GM12878 (cell line): Measurements from ENCODE around the gene TSPAN12. TPM values are rescaled to one million over a fixed set of nuclear protein-coding genes. Genes with fewer than 3 reads are reported as not detected.

ENCODE experiments used
- ATAC-seq: fragments of 200-7000 bp; cut with Tn5 transposase; 3 replicates; pipeline ENCODE4 v1.9.1; 2020; ENCODE audit warnings: mild to moderate bottlenecking, moderate library complexity
- BruUV-seq: library from RNA; stranded (reverse); fragments of 400-500 nt; replicated peaks from 2 replicates; lab custom pipeline; 2021; lab: Mats Ljungman, UMichigan
- CTCF ChIA-PET: fragments of 300-600 bp; sonication (Branson Sonifier 250); formaldehyde crosslinking; extraction: SDS; loops from one replicate; lab custom pipeline; 2021; ENCODE audit warnings: inconsistent platforms; lab: Yijun Ruan, JAX
- POLR2A ChIA-PET: fragments of 350-600 bp; formaldehyde crosslinking; extraction: SDS; loops from one replicate; lab custom pipeline; 2021; ENCODE audit warnings: inconsistent platforms; lab: Charles Lee
- RAD21 ChIA-PET: fragments of 300-600 bp; sonication (Branson Sonifier 250); formaldehyde crosslinking; loops from one replicate; lab custom pipeline; 2023; ENCODE audit warnings: antibody characterized with exemption; ENCODE audit not compliant: unreplicated experiment; lab: Charles Lee
- SMC1A ChIA-PET: fragments of 300-600 bp; sonication (Branson Sonifier 250); formaldehyde crosslinking; loops from one replicate; lab custom pipeline; 2023; ENCODE audit not compliant: unreplicated experiment, uncharacterized antibody; lab: Charles Lee
- DNase-seq: peaks from one replicate; pipeline ENCODE4 v3.0.0-alpha.2; 2011; ENCODE audit warnings: low read depth, low spot score
- FAIRE-seq: peaks from 3 replicates; lab custom pipeline; 2011; peaks lifted over from hg19 to GRCh38; lab: Jason Lieb, UNC
- H2AFZ ChIP-seq: 2 replicates; pipeline ENCODE4 v1.6.0; 2011; ENCODE audit warnings: low read depth, low read length, control low read depth; ENCODE audit not compliant: control insufficient read depth
- H3K27ac ChIP-seq: 2 replicates; pipeline ENCODE4 v1.5.1; 2011; ENCODE audit warnings: control low read depth; ENCODE audit not compliant: control insufficient read depth, insufficient read depth
- H3K27me3 ChIP-seq, 2 experiments: replicated peaks in 1 of 2; 2 replicates each; pipeline versions ENCODE4 v1.6.0 to v1.6.1; 2011; ENCODE audit warnings: low read length in 1 of 2; ENCODE audit not compliant: control insufficient read depth in 2 of 2, insufficient read depth in 2 of 2
- H3K36me3 ChIP-seq, 2 experiments: 2 replicates each; pipeline ENCODE4 v1.5.1; 2011; ENCODE audit warnings: low read length in 1 of 2; ENCODE audit not compliant: control insufficient read depth in 2 of 2, insufficient read depth in 2 of 2
- H3K4me1 ChIP-seq: 2 replicates; pipeline ENCODE4 v1.6.1; 2011; ENCODE audit warnings: mild to moderate bottlenecking, low read length, moderate library complexity, mixed read lengths; ENCODE audit not compliant: control insufficient read depth, insufficient read depth
- H3K4me2 ChIP-seq: 2 replicates; pipeline ENCODE4 v1.6.0; 2011; ENCODE audit warnings: control low read depth; ENCODE audit not compliant: control insufficient read depth, insufficient read depth
- H3K4me3 ChIP-seq: fragments of 200-600 bp; sonication (generic); 2 replicates; pipeline ENCODE4 v1.5.1; 2016
- H3K79me2 ChIP-seq: 2 replicates; pipeline ENCODE4 v1.6.0; 2011; ENCODE audit warnings: low read length; ENCODE audit not compliant: control insufficient read depth, insufficient read depth
- H3K9ac ChIP-seq: 2 replicates; pipeline ENCODE4 v1.8.0; 2011; ENCODE audit warnings: low read length, control low read depth, mixed read lengths; ENCODE audit not compliant: control insufficient read depth, insufficient read depth
- H3K9me3 ChIP-seq: replicated peaks from 3 replicates; pipeline ENCODE4 v1.5.1; 2011; ENCODE audit warnings: mild to moderate bottlenecking, low read length; ENCODE audit not compliant: control insufficient read depth, insufficient read depth
- H4K20me1 ChIP-seq: 2 replicates; pipeline ENCODE4 v1.6.0; 2011; ENCODE audit not compliant: control insufficient read depth, insufficient read depth
- EZH2 ChIP-seq: IDR thresholded peaks from 2 replicates; pipeline ENCODE4 v1.6.1; 2012; ENCODE audit warnings: low read depth, mild to moderate bottlenecking, control low read depth, inconsistent platforms, low read length, borderline replicate concordance; ENCODE audit not compliant: control insufficient read depth
- GATAD2B ChIP-seq: fragments of 450-650 bp; conservative IDR thresholded peaks from 2 replicates; pipeline ENCODE4 v1.6.1; 2017; ENCODE audit warnings: low read depth, mild to moderate bottlenecking, moderate library complexity
- HDAC6 ChIP-seq: fragments of 200-600 bp; sonication (generic); IDR thresholded peaks from one replicate; pipeline ENCODE4 v1.8.0; 2017; ENCODE audit warnings: antibody characterized with exemption; ENCODE audit not compliant: unreplicated experiment
- MXI1 ChIP-seq: fragments of 150-350 bp; IDR thresholded peaks from 2 replicates; pipeline ENCODE4 v1.6.1; 2011; ENCODE audit warnings: low read depth, mild to moderate bottlenecking, inconsistent platforms, low read length, improper control_type of control experiment
- NR2F1 ChIP-seq: fragments of 450-650 bp; conservative IDR thresholded peaks from 2 replicates; pipeline ENCODE4 v1.6.1; 2017; ENCODE audit warnings: mild to moderate bottlenecking
- PAX5 ChIP-seq: IDR thresholded peaks from 2 replicates; pipeline ENCODE4 v1.6.1; 2011; ENCODE audit warnings: low read depth, low read length, borderline replicate concordance
- PRDM15 ChIP-seq: fragments of 450-650 bp; formaldehyde crosslinking; IDR thresholded peaks from 2 replicates; pipeline ENCODE4 v1.4.0; 2020; ENCODE audit warnings: mild to moderate bottlenecking, moderate library complexity
- SMC3 ChIP-seq: IDR thresholded peaks from 2 replicates; pipeline ENCODE4 v1.6.1; 2011; ENCODE audit warnings: low read length, improper control_type of control experiment, borderline replicate concordance
- SUPT20H ChIP-seq: IDR thresholded peaks from 2 replicates; pipeline ENCODE4 v1.6.1; 2011; ENCODE audit warnings: low read depth, mild to moderate bottlenecking, low read length, moderate library complexity, borderline replicate concordance; ENCODE audit not compliant: control insufficient read depth
- ZBTB4 ChIP-seq: fragments of 450-650 bp; formaldehyde crosslinking; IDR thresholded peaks from 2 replicates; pipeline ENCODE4 v1.4.0; 2022; ENCODE audit warnings: mild to moderate bottlenecking, moderate library complexity
- ZNF217 ChIP-seq: fragments of 450-650 bp; IDR thresholded peaks from 2 replicates; pipeline ENCODE4 v1.6.1; 2017; ENCODE audit warnings: antibody characterized with exemption, mild to moderate bottlenecking
- in situ Hi-C: fragments of 300-500 bp; cut with MboI; formaldehyde crosslinking; loops from 9 replicates; pipeline ENCODE4 v1.14.3; 2018; ENCODE audit warnings: mixed read lengths
- intact Hi-C: fragments of 100-400 bp; cut with micrococcal nuclease; formaldehyde crosslinking; loops from one replicate; pipeline ENCODE4 v1.14.2; 2022; ENCODE audit not compliant: unreplicated experiment
- polyA plus RNA-seq, 11 experiments: library from polyadenylated mRNA; depleted of rRNA in 4 of 11; unstranded in 6 of 11; stranded (reverse) in 5 of 11; fragments of >200 nt; fragmentation: Nextera tagmentation in 4 of 11; fragmentation: Illumina TruSeq in 1 of 11; extraction: Ambion mirVana in 4 of 11; extraction: Trizol in 1 of 11; gene quantifications; 1 replicate in 1 of 11; 2 replicates in 10 of 11; pipeline versions ENCODE4 v1.2.1 to v1.2.3, GENCODE V29; 2011 to 2016; ENCODE audit warnings: inconsistent platforms in 2 of 11, missing spikeins in 2 of 11, low read depth in 1 of 11
- total RNA-seq, 4 experiments: library from RNA; depleted of rRNA in 3 of 4; stranded (reverse); fragments of >200 nt in 3 of 4; fragmentation: Illumina TruSeq in 1 of 4; extraction: Trizol in 1 of 4; gene quantifications; 2 replicates each; pipeline versions ENCODE4 v1.2.1 to v1.2.3, GENCODE V29; 2013 to 2021
- TF ChIP-seq, protein P1 (sequence below): fragments of 150-350 bp; IDR thresholded peaks from 2 replicates; pipeline ENCODE4 v1.6.1; 2016; ENCODE audit warnings: low read depth, low read length

TSPAN12 gene
- total and polyA plus RNA-seq, 10 of the 15 experiments (the other 5 are each of a cell fraction or from before 2014, with no cell fraction given) = 0.67 to 110 (median 1.3) TPM

GRCh38 chr7:120775755-120776154 is 82.2 kb downstream of the TSPAN12 start:
- in situ Hi-C loops = loop anchor here (25.0 kb wide), 1 partner anchor 1212 kb away; no protein-coding TSS in a partner anchor
- Histone ChIP-seq H3K4me1 (no peaks in the 10 kb centered on the region), H3K4me2 (no peak overlapping the region), H3K36me3 (no peaks in the 10 kb centered on the region), H3K27me3 (no peaks in the 10 kb centered on the region), H4K20me1 (no peaks in the 10 kb centered on the region), H2AFZ (no peak overlapping the region), H3K4me3 (no peak overlapping the region), H3K9ac (no peak overlapping the region), H3K79me2 (no peaks in the 10 kb centered on the region), H3K9me3 (no peaks in the 10 kb centered on the region), H3K27ac (no peak overlapping the region)
- ChIA-PET POLR2A (no interaction called here), SMC1A (interaction anchor here (1.1 to 1.9 kb wide), 3 partner anchors 10 to 108 kb away, joined by 3 to 6 read pairs (median 4); no protein-coding TSS in a partner anchor), CTCF (interaction anchor here (1.2 to 1.5 kb wide), 3 partner anchors 8 to 31 kb away, joined by 3 to 9 read pairs (median 3); no protein-coding TSS in a partner anchor), RAD21 (interaction anchor here (1.0 kb wide), 1 partner anchor 116 kb away, joined by 3 read pairs; no protein-coding TSS in a partner anchor)
- DNase-seq (no peak), ATAC-seq (no peak), FAIRE-seq (no peak)
- intact Hi-C loops = no loop called here
- BruUV-seq = no TSS peak
- TF ChIP-seq MXI1 (no peak), PAX5 (no peak), ZBTB4 (CRISPR knock-in tag) (no peak), HDAC6 (no peak), ZNF217 (no peak), PRDM15 (CRISPR knock-in tag) (no peak), NR2F1 (no peak), EZH2 (no peak), SUPT20H (no peak), GATAD2B (no peak), SMC3 (no peak)
- TF ChIP-seq, protein P1, sequence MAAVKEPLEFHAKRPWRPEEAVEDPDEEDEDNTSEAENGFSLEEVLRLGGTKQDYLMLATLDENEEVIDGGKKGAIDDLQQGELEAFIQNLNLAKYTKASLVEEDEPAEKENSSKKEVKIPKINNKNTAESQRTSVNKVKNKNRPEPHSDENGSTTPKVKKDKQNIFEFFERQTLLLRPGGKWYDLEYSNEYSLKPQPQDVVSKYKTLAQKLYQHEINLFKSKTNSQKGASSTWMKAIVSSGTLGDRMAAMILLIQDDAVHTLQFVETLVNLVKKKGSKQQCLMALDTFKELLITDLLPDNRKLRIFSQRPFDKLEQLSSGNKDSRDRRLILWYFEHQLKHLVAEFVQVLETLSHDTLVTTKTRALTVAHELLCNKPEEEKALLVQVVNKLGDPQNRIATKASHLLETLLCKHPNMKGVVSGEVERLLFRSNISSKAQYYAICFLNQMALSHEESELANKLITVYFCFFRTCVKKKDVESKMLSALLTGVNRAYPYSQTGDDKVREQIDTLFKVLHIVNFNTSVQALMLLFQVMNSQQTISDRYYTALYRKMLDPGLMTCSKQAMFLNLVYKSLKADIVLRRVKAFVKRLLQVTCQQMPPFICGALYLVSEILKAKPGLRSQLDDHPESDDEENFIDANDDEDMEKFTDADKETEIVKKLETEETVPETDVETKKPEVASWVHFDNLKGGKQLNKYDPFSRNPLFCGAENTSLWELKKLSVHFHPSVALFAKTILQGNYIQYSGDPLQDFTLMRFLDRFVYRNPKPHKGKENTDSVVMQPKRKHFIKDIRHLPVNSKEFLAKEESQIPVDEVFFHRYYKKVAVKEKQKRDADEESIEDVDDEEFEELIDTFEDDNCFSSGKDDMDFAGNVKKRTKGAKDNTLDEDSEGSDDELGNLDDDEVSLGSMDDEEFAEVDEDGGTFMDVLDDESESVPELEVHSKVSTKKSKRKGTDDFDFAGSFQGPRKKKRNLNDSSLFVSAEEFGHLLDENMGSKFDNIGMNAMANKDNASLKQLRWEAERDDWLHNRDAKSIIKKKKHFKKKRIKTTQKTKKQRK = no peak
